GM18505 (cell line): ENCODE data around the gene CDK11B.
"Not testable (repeated sequence)": the region's sequence is repeated elsewhere in the genome, so short reads cannot be mapped to it uniquely, and the experiment has no call there.

Source experiments
- ATAC-seq: cut with Tn5 transposase; IDR thresholded peaks from one replicate; pipeline ENCODE4 v1.9.1; 2021; ENCODE audit not compliant: unreplicated experiment
- POLR2A ChIP-seq: IDR thresholded peaks from 4 replicates; pipeline ENCODE4 v1.6.1; 2011; ENCODE audit warnings: borderline replicate concordance; ENCODE audit not compliant: insufficient read depth, insufficient read length; ENCODE audit errors: extremely low read depth

CDK11B gene

GRCh38 chr1:1692324-1692713 is 33.5 kb upstream of the CDK11B start:
- ATAC-seq = peak; percentile 40
- TF ChIP-seq POLR2A = peak; percentile 49

GRCh38 chr1:1691443-1691842 is 32.6 kb upstream of the CDK11B start:
- ATAC-seq = not testable (repeated sequence)

- not testable (repeated sequence) for ATAC-seq
These were observed 30.7 kb upstream of the CDK11B start for GRCh38 chr1:1689526-1689925.

GRCh38 chr1:1687846-1688245 is 29.0 kb upstream of the CDK11B start:
- TF ChIP-seq POLR2A = no peak
- ATAC-seq = no peak

- no peak for TF ChIP-seq POLR2A
- ATAC-seq = no peak
These were observed 25.4 kb upstream of the CDK11B start for GRCh38 chr1:1684031-1684681.

GRCh38 chr1:1683104-1683905 is 24.5 kb upstream of the CDK11B start:
- no peak for ATAC-seq
- no peak for TF ChIP-seq POLR2A

- no peak for ATAC-seq
- TF ChIP-seq POLR2A = no peak
These were observed 22.1 kb upstream of the CDK11B start for GRCh38 chr1:1680912-1681273.

GRCh38 chr1:1680031-1680911 is 21.5 kb upstream of the CDK11B start:
- no peak for ATAC-seq
- TF ChIP-seq POLR2A = no peak

- ATAC-seq = no peak
- no peak for TF ChIP-seq POLR2A
These were observed 20.0 kb upstream of the CDK11B start for GRCh38 chr1:1678581-1679380.

GRCh38 chr1:1677718-1678580 is 19.1 kb upstream of the CDK11B start:
- TF ChIP-seq POLR2A = peak; percentile 53
- ATAC-seq = peak; percentile 60

- not testable (repeated sequence) for ATAC-seq
These were observed 17.3 kb upstream of the CDK11B start for GRCh38 chr1:1676087-1676486.

- ATAC-seq = not testable (repeated sequence)
These were observed 16.4 kb upstream of the CDK11B start for GRCh38 chr1:1675218-1675617.

- not testable (repeated sequence) for ATAC-seq
These were observed 16.0 kb upstream of the CDK11B start for GRCh38 chr1:1674806-1675205.
